NK-92 treated with Interleukin-12 subunit alpha and Interleukin-12 subunit beta, amount 100 ng/mL, for 24 hours (cell line): ENCODE measurements around the gene CALHM4.
A peak's percentile ranks its signal among the peaks of the same experiment; 100 is the strongest.

ENCODE experiments used
- DNase-seq: peaks from one replicate; lab custom pipeline; 2025; lab: John Stamatoyannopoulos, UW

The CALHM4 gene

GRCh38 chr6:116542426-116542825, 11.1 kb upstream of the CALHM4 start:
- no peak for DNase-seq

GRCh38 chr6:116543149-116543548, 10.4 kb upstream of the CALHM4 start:
- DNase-seq = no peak

- DNase-seq = no peak
These were observed 7.9 kb upstream of the CALHM4 start, which contains the start of gene TRAPPC3L for GRCh38 chr6:116545651-116546050. TRAPPC3L (minus strand) TSS chr6:116545684; CDS start chr6:116545514, 170 bp downstream.

- no peak for DNase-seq
These were observed 6.2 kb upstream of the CALHM4 start for GRCh38 chr6:116547358-116547757.

GRCh38 chr6:116550796-116551195, 2.8 kb upstream of the CALHM4 start:
- DNase-seq = no peak

- DNase-seq = no peak
These were observed 2.5 kb downstream of the CALHM4 start for GRCh38 chr6:116556065-116556464.

GRCh38 chr6:116556814-116557415, 3.4 kb downstream of the CALHM4 start:
- no peak for DNase-seq

- no peak for DNase-seq
These were observed 4.3 kb downstream of the CALHM4 start for GRCh38 chr6:116557893-116558292.

GRCh38 chr6:116560130-116560529, 6.6 kb downstream of the CALHM4 start:
- DNase-seq = no peak

GRCh38 chr6:116561377-116562018, 7.9 kb downstream of the CALHM4 start:
- peak; percentile 33 for DNase-seq

- DNase-seq = no peak
These were observed 8.5 kb downstream of the CALHM4 start for GRCh38 chr6:116562019-116562403.

- no peak for DNase-seq
These were observed 9.1 kb downstream of the CALHM4 start for GRCh38 chr6:116562614-116563013.

- no peak for DNase-seq
These were observed 10.3 kb downstream of the CALHM4 start for GRCh38 chr6:116563830-116564229.

- no peak for DNase-seq
These were observed 10.8 kb downstream of the CALHM4 start for GRCh38 chr6:116564311-116564710.

- no peak for DNase-seq
These were observed 11.6 kb downstream of the CALHM4 start for GRCh38 chr6:116564921-116565872.

- DNase-seq = no peak
These were observed 14.6 kb downstream of the CALHM4 start for GRCh38 chr6:116568111-116568510.

- no peak for DNase-seq
These were observed 15.5 kb downstream of the CALHM4 start for GRCh38 chr6:116568821-116569755.

GRCh38 chr6:116570856-116571682, 17.5 kb downstream of the CALHM4 start, which contains the start of gene RWDD1:
RWDD1 (plus strand) TSS chr6:116571504; CDS start chr6:116571583, 79 bp downstream.
- peak; percentile 98 for DNase-seq

- no peak for DNase-seq
These were observed 18.1 kb downstream of the CALHM4 start for GRCh38 chr6:116571683-116572000.

GRCh38 chr6:116572162-116572561, 18.6 kb downstream of the CALHM4 start:
- no peak for DNase-seq

GRCh38 chr6:116575227-116575626, 21.7 kb downstream of the CALHM4 start:
- no peak for DNase-seq
